Esophagus muscularis mucosa (tissue), 4 donors: Measurements from ENCODE around the gene DIP2C. TPM values are rescaled to one million over a fixed set of nuclear protein-coding genes. Genes with fewer than 3 reads are reported as not detected.
"Not testable (repeated sequence)": the region's sequence is repeated elsewhere in the genome, so short reads cannot be mapped to it uniquely, and the experiment has no call there.

Experiments
- DNase-seq: peaks from one replicate; pipeline ENCODE4 v3.0.0-alpha.2; 2017; ENCODE audit errors: extremely low spot score
- H3K27ac ChIP-seq, 4 donors: fragments of 200-600 bp; sonication (generic); replicated peaks in 1 of 4; 1 replicate in 3 of 4; 2 replicates in 1 of 4; pipeline ENCODE4 v1.5.1; 2016 to 2019; ENCODE audit warnings: mild to moderate bottlenecking in 1 of 4
- H3K27me3 ChIP-seq, 4 donors: fragments of 200-600 bp; sonication (generic); one replicate each; pipeline versions ENCODE4 v1.5.1 to v1.6.0; 2016 to 2019
- H3K36me3 ChIP-seq, 4 donors: fragments of 200-600 bp; sonication (generic); one replicate each; pipeline ENCODE4 v1.5.1; 2016 to 2019
- H3K4me1 ChIP-seq, 4 donors: fragments of 200-600 bp; sonication (generic); one replicate each; pipeline ENCODE4 v1.5.1; 2016 to 2019
- H3K4me3 ChIP-seq, 4 donors: fragments of 200-600 bp; sonication (generic); 1 replicate in 2 of 4; 2 replicates in 2 of 4; pipeline ENCODE4 v1.5.1; 2016 to 2019; ENCODE audit warnings: mild to moderate bottlenecking in 4 of 4, moderate library complexity in 1 of 4
- H3K9me3 ChIP-seq, 4 donors: fragments of 200-600 bp; sonication (generic); 1 replicate in 3 of 4; 2 replicates in 1 of 4; pipeline ENCODE4 v1.5.1; 2016 to 2019
- CTCF ChIP-seq, 3 experiments: fragments of 200-600 bp in 2 of 3; fragments of 450-650 bp in 1 of 3; sonication (generic) in 2 of 3; IDR thresholded peaks; one replicate each; pipeline ENCODE4 v1.5.1; 2017 to 2019; ENCODE audit warnings: antibody characterized with exemption in 3 of 3, mild to moderate bottlenecking in 2 of 3, moderate library complexity in 1 of 3
- EP300 ChIP-seq: sonication (generic); formaldehyde crosslinking; IDR thresholded peaks from one replicate; pipeline ENCODE4 v1.6.1; 2017; ENCODE audit warnings: antibody characterized with exemption
- POLR2A ChIP-seq: fragments of 450-650 bp; IDR thresholded peaks from one replicate; pipeline ENCODE4 v1.6.1; 2017; ENCODE audit warnings: antibody characterized with exemption, moderate library complexity, mild to moderate bottlenecking, low read depth
- POLR2AphosphoS5 ChIP-seq, 2 donors: sonication (generic); formaldehyde crosslinking; IDR thresholded peaks; one replicate each; pipeline ENCODE4 v1.6.1; 2017; ENCODE audit warnings: antibody characterized with exemption in 2 of 2
- WGBS: methylation state at CpG from one replicate; pipeline ENCODE4 v1.1.5; 2018; 5-methylcytosine and 5-hydroxymethylcytosine counted together
- intact Hi-C: fragments of 100-400 bp; cut with DNase I; formaldehyde crosslinking; loops from one replicate; pipeline ENCODE4 v1.15.1; 2023
- total RNA-seq, 4 donors: library from RNA; depleted of rRNA; stranded (reverse); fragments of >200 nt; gene quantifications; one replicate each; pipeline versions ENCODE4 v1.1.0 to v1.2.1, GENCODE V29; 2016

Gene DIP2C
- total RNA-seq, 4 donors from 2014 or later, result 38.6 to 66.4 (median 55.7) TPM

- H3K9me3 ChIP-seq, result no peaks in the 10 kb centered on the region
- peaks cover 11 to 78% (median 51%) of the 10 kb centered on the region in 4 donors for H3K36me3 ChIP-seq
- peaks cover 14 to 41% (median 40%) of the 10 kb centered on the region in 4 donors for H3K4me1 ChIP-seq
- WGBS, result 59% methylated on average over 20 of the region's 22 CpGs
- H3K27me3 ChIP-seq, result no peaks in the 10 kb centered on the region
- no peak for TF ChIP-seq POLR2A
- peak in 1 of 2 donors; percentile 34 for TF ChIP-seq POLR2AphosphoS5 (IDR thresholded peaks at IDR 0.05)
- TF ChIP-seq CTCF (IDR thresholded peaks at IDR 0.05), result no peak
- no peak for TF ChIP-seq EP300
- no peak for DNase-seq
- peak overlapping the region in 1 of 4 donors; percentile 12 for H3K4me3 ChIP-seq
- H3K27ac ChIP-seq, result peak overlapping the region in 3 of 4 donors; percentile 51 to 57 (median 57)
- intact Hi-C loops, result no loop called here
These were observed 319.6 kb downstream of the DIP2C start for GRCh38 chr10:369684-370448.

- WGBS, result 78% methylated on average over 18 of the region's 18 CpGs
- Histone ChIP-seq H3K4me3 (no peak overlapping the region), H3K9me3 (no peaks in the 10 kb centered on the region), H3K27ac (no peak overlapping the region), H3K27me3 (no peaks in the 10 kb centered on the region), H3K36me3 (peaks cover 11 to 78% (median 53%) of the 10 kb centered on the region in 4 donors), H3K4me1 (peaks cover 14 to 41% (median 40%) of the 10 kb centered on the region in 4 donors)
- TF ChIP-seq POLR2AphosphoS5 (IDR thresholded peaks at IDR 0.05) (no peak), POLR2A (no peak), CTCF (IDR thresholded peaks at IDR 0.05) (no peak), EP300 (no peak)
- intact Hi-C loops, result no loop called here
- no peak for DNase-seq
These were observed 320.2 kb downstream of the DIP2C start for GRCh38 chr10:369221-369683.

GRCh38 chr10:368579-369220, 320.8 kb downstream of the DIP2C start:
- no peak for DNase-seq
- Histone ChIP-seq H3K27ac (no peak overlapping the region), H3K9me3 (no peaks in the 10 kb centered on the region), H3K4me3 (no peak overlapping the region), H3K27me3 (no peaks in the 10 kb centered on the region), H3K36me3 (peaks cover 11 to 83% (median 59%) of the 10 kb centered on the region in 4 donors), H3K4me1 (peaks cover 12 to 37% (median 35%) of the 10 kb centered on the region in 4 donors)
- intact Hi-C loops, result no loop called here
- TF ChIP-seq CTCF (IDR thresholded peaks at IDR 0.05) (no peak), EP300 (no peak), POLR2A (no peak), POLR2AphosphoS5 (IDR thresholded peaks at IDR 0.05) (no peak)
- WGBS, result 93% methylated on average over 13 of the region's 17 CpGs

- intact Hi-C loops, H3K4me3 ChIP-seq, H3K27ac ChIP-seq, DNase-seq, H3K27me3 ChIP-seq, H3K9me3 ChIP-seq: not testable (repeated sequence)
- H3K36me3 ChIP-seq, result peaks cover 17 to 85% (median 65%) of the 10 kb centered on the region in 4 donors
- peaks cover 11 to 31% (median 29%) of the 10 kb centered on the region in 4 donors for H3K4me1 ChIP-seq
- 97% methylated on average over 10 of the region's 16 CpGs for WGBS
These were observed 321.4 kb downstream of the DIP2C start for GRCh38 chr10:368107-368506.

GRCh38 chr10:367636-368035, 321.8 kb downstream of the DIP2C start:
- Histone ChIP-seq H3K27ac (no peak overlapping the region), H3K36me3 (peaks cover 21 to 85% (median 69%) of the 10 kb centered on the region in 4 donors), H3K27me3 (no peaks in the 10 kb centered on the region), H3K4me3 (no peak overlapping the region), H3K4me1 (peaks cover 11 to 26% (median 24%) of the 10 kb centered on the region in 4 donors), H3K9me3 (no peaks in the 10 kb centered on the region)
- intact Hi-C loops, result no loop called here
- WGBS, result 93% methylated on average over 17 of the region's 25 CpGs
- no peak for DNase-seq
- no peak for TF ChIP-seq POLR2AphosphoS5 (IDR thresholded peaks at IDR 0.05)
- TF ChIP-seq EP300, result no peak
- TF ChIP-seq POLR2A, result no peak
